GM12875 (cell line): ENCODE data around the gene GABRP.

ENCODE experiments used
- H3K4me3 ChIP-seq: one replicate; pipeline ENCODE4 v1.5.1; 2011; ENCODE audit warnings: low read depth, low read length, control low read depth
- TF ChIP-seq, protein P1 (sequence below): IDR thresholded peaks from 2 replicates; pipeline ENCODE4 v1.5.1; 2011; ENCODE audit warnings: low read depth, mild to moderate bottlenecking, control low read depth, inconsistent platforms, low read length, moderate library complexity, borderline replicate concordance; ENCODE audit not compliant: insufficient read depth

GABRP gene

DNA sequence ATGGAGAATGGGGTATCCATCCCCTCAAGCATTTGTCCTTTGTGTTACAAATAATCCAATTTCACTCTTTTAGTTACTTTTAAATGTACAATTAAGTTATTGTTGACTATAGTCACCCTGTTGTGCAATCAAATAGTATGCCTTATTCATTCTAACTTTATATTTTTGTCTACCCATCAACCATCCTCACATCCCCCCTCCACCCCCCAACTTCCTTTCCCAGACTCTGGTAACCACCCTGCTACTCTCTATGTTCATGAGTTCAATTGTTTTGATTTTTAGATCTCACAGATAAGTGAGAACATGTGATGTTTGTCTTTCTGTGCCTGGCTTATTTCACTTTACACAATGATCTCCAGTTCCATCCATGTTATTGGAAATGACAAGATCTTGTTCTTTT lies 62.9 kb downstream of the GABRP start:
- TF ChIP-seq, protein P1, sequence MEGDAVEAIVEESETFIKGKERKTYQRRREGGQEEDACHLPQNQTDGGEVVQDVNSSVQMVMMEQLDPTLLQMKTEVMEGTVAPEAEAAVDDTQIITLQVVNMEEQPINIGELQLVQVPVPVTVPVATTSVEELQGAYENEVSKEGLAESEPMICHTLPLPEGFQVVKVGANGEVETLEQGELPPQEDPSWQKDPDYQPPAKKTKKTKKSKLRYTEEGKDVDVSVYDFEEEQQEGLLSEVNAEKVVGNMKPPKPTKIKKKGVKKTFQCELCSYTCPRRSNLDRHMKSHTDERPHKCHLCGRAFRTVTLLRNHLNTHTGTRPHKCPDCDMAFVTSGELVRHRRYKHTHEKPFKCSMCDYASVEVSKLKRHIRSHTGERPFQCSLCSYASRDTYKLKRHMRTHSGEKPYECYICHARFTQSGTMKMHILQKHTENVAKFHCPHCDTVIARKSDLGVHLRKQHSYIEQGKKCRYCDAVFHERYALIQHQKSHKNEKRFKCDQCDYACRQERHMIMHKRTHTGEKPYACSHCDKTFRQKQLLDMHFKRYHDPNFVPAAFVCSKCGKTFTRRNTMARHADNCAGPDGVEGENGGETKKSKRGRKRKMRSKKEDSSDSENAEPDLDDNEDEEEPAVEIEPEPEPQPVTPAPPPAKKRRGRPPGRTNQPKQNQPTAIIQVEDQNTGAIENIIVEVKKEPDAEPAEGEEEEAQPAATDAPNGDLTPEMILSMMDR, result no peak

DNA sequence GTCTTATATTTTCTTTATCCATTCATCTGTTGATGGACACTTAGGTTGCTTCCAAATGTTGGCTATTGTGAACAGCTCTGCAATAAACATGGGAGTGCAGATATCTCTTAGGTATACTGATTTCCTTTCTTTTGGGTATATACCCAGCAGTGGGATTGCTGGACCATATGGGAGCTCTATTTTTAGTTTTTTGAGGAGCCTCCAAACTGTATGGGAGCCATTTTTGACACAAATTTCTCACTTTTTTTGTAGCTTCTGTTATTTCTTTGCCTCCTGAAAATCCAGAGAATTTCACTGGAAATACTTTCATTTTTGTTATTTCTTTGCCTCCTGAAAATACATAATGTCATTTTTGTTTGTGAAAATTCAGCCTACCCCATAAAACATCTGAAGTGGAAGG lies 63.3 kb downstream of the GABRP start:
- TF ChIP-seq, protein P1, result no peak
- no peak overlapping the region for H3K4me3 ChIP-seq

More for the DNA sequence above, 62.9 kb downstream of the GABRP start:
- H3K4me3 ChIP-seq, result no peak overlapping the region

DNA sequence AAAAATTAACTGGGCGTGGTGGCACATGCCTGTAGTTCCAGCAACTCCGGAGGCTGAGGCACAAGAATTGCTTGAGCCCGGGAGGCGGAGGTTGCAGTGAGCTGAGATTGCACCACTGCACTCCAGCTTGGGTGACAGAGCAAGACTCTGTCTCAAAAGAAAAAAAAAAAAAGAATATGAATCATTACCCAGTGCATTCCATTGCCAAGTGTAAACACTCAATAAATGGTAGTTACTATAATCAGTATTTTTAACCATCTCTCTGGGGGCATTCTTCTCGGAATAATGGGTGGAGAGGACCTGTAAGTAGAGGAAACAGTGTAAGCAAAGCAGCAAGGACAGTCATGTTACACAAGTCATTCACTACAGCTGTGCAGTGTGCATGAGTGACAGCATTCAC lies 64.5 kb downstream of the GABRP start:
- no peak overlapping the region for H3K4me3 ChIP-seq
- TF ChIP-seq, protein P1, result no peak

DNA sequence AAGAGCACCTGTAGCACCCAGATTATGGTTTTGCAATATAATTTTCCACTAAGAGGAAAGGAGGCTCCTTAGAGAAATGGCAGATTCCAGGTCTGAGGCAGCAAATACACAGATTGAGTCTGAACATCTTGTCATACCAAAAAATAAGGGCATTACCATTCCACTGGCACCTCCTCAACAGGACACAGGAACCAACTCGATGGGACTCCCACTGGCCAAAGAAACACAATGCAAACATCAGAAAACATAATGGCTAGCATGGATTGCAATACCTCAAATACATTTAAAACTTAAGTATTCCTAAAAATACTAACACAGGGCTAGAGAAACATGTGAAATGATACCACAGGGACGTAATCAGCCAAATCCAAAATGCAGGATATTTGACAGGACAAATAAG lies 65.8 kb downstream of the GABRP start:
- TF ChIP-seq, protein P1, result no peak
- no peak overlapping the region for H3K4me3 ChIP-seq

DNA sequence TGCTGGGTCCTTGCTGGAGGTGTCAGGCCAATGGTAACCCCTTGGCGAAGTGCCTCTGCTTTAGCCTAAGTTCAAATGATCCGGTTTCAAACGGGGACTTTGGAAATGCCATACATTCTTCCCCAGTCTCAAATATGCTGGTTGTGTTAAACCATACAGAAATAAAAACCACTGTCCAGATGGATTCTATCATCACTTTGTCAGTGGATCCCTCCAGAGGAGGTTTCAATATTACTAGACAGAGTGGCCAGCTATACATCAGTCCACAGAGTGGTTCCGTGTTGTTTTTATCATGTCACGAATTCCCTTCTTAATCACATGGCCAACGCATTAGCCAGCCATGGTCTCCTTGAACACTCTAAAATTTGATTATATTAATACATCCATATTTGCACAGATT lies 71.0 kb downstream of the GABRP start:
- TF ChIP-seq, protein P1, result no peak
- no peak overlapping the region for H3K4me3 ChIP-seq

DNA sequence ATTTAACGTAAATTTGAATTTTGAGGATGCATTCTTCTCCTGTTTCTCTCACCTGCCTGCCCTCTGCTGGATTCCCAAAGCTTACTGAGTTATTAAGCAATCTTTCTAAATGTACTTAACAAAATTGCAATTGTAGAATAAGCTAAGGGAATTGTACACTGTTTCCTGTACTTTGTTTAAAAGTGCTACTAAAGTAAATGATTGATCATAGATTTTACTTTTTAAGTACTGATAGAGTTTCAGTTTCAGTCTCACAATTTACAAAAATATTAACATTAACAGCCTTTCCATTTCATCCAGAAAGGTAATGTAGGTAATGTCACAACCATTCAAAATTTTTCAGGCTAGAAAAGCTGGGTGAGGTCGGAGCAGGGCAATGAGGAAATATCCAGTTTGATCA lies 73.5 kb downstream of the GABRP start:
- TF ChIP-seq, protein P1, result no peak
- no peak overlapping the region for H3K4me3 ChIP-seq

DNA sequence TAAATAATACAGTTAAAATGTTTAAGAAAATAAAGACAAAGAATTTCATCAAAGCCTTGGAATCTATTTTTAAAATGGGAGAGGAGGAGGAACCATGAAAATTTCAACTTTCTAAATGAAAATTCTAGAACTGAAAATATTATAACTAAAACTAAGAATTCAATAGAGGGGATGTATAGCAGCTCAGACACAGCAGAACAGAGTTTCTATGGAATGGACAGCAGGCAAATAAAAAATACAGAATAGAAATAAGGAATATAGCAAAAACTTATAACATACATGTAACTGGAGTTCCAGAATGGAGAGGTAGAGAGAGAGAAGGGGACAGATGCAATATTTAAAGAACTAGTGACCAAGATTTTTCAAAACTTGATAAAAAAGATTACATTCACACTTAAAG lies 76.9 kb downstream of the GABRP start:
- H3K4me3 ChIP-seq, result no peak overlapping the region
- TF ChIP-seq, protein P1, result no peak
